Lower leg skin (tissue), 3 donors: ENCODE data around the gene PAFAH1B1.

Experiments
- POLR2A ChIP-seq, 2 donors: fragments of 450-650 bp; IDR thresholded peaks; one replicate each; pipeline ENCODE4 v1.6.1; 2016 to 2017; ENCODE audit warnings: antibody characterized with exemption in 2 of 2, mild to moderate bottlenecking in 1 of 2, moderate library complexity in 1 of 2
- TF ChIP-seq, protein P1 (sequence below), 3 donors: fragments of 450-650 bp; IDR thresholded peaks; one replicate each; pipeline ENCODE4 v1.5.1; 2016; ENCODE audit warnings: antibody characterized with exemption in 3 of 3, mild to moderate bottlenecking in 3 of 3, moderate library complexity in 2 of 3

DNA sequence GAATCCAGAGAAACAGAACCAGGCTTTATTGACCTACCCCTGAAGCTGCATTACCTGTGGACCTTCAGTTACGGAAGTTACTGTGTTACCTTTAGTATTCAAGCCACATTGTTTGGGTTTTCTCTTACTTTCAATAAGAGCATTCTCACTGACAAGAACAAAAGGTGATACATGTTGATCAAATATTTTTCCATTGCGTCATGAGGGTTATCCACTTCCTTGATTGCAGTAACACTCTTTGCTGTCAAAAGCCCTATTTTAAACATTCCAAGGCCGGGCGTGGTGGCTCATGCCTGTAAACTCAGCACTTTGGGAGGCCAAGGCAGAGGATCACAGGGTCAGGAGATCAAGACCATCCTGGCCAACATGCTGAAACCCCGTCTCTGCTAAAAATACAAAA is 28.6 kb upstream of the PAFAH1B1 start:
- TF ChIP-seq, protein P1, sequence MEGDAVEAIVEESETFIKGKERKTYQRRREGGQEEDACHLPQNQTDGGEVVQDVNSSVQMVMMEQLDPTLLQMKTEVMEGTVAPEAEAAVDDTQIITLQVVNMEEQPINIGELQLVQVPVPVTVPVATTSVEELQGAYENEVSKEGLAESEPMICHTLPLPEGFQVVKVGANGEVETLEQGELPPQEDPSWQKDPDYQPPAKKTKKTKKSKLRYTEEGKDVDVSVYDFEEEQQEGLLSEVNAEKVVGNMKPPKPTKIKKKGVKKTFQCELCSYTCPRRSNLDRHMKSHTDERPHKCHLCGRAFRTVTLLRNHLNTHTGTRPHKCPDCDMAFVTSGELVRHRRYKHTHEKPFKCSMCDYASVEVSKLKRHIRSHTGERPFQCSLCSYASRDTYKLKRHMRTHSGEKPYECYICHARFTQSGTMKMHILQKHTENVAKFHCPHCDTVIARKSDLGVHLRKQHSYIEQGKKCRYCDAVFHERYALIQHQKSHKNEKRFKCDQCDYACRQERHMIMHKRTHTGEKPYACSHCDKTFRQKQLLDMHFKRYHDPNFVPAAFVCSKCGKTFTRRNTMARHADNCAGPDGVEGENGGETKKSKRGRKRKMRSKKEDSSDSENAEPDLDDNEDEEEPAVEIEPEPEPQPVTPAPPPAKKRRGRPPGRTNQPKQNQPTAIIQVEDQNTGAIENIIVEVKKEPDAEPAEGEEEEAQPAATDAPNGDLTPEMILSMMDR (IDR thresholded peaks at IDR 0.05) = no peak
- no peak for TF ChIP-seq POLR2A (IDR thresholded peaks at IDR 0.05)
